Stomach (tissue), 4 donors: ENCODE data around the gene PTH.

ENCODE experiments used
- EP300 ChIP-seq: sonication (generic); formaldehyde crosslinking; IDR thresholded peaks from one replicate; pipeline ENCODE4 v1.6.1; 2017; ENCODE audit warnings: antibody characterized with exemption
- POLR2AphosphoS5 ChIP-seq, 3 donors: sonication (generic); formaldehyde crosslinking; IDR thresholded peaks; one replicate each; pipeline ENCODE4 v1.6.1; 2016; ENCODE audit warnings: antibody characterized with exemption in 3 of 3
- TF ChIP-seq, protein P1 (sequence below), 7 experiments: fragments of 450-650 bp in 4 of 7; fragments of 200-600 bp in 3 of 7; sonication (generic) in 3 of 7; IDR thresholded peaks; one replicate each; pipeline ENCODE4 v1.5.1; 2016 to 2019; ENCODE audit warnings: antibody characterized with exemption in 7 of 7, control low read depth in 2 of 7, mild to moderate bottlenecking in 1 of 7

DNA sequence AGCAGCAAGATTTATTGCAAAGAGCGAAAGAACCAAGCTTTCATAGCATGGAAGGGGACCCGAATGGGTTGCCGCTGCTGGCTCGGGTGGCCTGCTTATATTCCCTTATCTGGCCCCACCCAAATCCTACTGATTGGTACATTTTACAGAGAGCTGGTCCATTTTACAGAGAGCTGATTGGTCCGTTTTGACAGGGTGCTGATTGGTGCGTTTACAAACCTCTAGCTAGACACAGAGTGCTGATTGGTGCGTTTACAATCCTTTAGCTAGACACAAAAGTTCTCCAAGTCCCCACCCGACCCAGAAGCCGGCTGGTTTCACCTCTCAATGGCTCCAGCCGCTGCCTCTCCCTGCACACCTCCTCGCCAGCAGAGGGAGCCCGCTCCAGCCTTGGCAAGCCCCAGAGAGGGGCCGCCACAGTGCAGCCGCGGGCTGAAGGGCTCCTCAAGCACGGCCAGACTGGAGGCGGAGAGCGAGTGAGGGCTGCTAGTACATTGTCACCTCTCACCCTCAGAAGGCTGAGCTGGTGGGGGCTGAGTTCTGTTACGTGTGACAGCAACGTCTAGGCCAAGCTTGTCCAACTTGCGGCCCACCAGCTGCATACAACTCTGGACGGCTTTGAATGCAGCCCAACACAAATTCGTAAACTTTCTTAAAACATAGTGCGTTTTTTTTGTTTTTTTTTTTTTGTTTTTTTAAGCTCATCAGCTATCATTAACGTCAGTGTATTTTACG lies 8.7 kb downstream of the PTH start:
- no peak for TF ChIP-seq EP300
- no peak for TF ChIP-seq POLR2AphosphoS5 (IDR thresholded peaks at IDR 0.05)
- TF ChIP-seq, protein P1, sequence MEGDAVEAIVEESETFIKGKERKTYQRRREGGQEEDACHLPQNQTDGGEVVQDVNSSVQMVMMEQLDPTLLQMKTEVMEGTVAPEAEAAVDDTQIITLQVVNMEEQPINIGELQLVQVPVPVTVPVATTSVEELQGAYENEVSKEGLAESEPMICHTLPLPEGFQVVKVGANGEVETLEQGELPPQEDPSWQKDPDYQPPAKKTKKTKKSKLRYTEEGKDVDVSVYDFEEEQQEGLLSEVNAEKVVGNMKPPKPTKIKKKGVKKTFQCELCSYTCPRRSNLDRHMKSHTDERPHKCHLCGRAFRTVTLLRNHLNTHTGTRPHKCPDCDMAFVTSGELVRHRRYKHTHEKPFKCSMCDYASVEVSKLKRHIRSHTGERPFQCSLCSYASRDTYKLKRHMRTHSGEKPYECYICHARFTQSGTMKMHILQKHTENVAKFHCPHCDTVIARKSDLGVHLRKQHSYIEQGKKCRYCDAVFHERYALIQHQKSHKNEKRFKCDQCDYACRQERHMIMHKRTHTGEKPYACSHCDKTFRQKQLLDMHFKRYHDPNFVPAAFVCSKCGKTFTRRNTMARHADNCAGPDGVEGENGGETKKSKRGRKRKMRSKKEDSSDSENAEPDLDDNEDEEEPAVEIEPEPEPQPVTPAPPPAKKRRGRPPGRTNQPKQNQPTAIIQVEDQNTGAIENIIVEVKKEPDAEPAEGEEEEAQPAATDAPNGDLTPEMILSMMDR (IDR thresholded peaks at IDR 0.05): peak in 1 of 7 experiments; percentile 9
